K562 (cell line): ENCODE measurements around the gene CD46. TPM values are rescaled to one million over a fixed set of nuclear protein-coding genes. Genes with fewer than 3 reads are reported as not detected.

Experiments used
- CEBPG ChIP-seq, 3 experiments: fragments of 200-800 bp in 1 of 3; sonication (Bioruptor generic) in 1 of 3; sonication (generic) in 1 of 3; formaldehyde crosslinking in 1 of 3; IDR thresholded peaks in 2 of 3; conservative IDR thresholded peaks in 1 of 3; 2 replicates each; pipeline versions ENCODE4 v1.6.1 to v1.8.0; 2016 to 2022; ENCODE audit warnings: missing compliant biosample characterization in 2 of 3, missing genetic modification characterization in 2 of 3, mild to moderate bottlenecking in 1 of 3, missing genetic modification reagents in 1 of 3
- E4F1 ChIP-seq: fragments of 250-450 bp; sonication (Bioruptor Pico); IDR thresholded peaks from 2 replicates; pipeline ENCODE4 v1.5.0; 2021; ENCODE audit warnings: mild to moderate bottlenecking, borderline replicate concordance
- ERF ChIP-seq: fragments of 450-650 bp; formaldehyde crosslinking; IDR thresholded peaks from 2 replicates; pipeline ENCODE4 v1.4.0; 2020; ENCODE audit warnings: mild to moderate bottlenecking, mixed read lengths
- ESRRB ChIP-seq: fragments of 250-450 bp; sonication (Bioruptor Pico); IDR thresholded peaks from 2 replicates; pipeline ENCODE4 v1.5.0; 2020; ENCODE audit warnings: mild to moderate bottlenecking, moderate library complexity, borderline replicate concordance
- HMG20A ChIP-seq: fragments of 450-650 bp; formaldehyde crosslinking; conservative IDR thresholded peaks from 2 replicates; pipeline ENCODE4 v1.4.0; 2020; ENCODE audit warnings: mild to moderate bottlenecking, mixed read lengths
- MEF2D ChIP-seq: conservative IDR thresholded peaks from 2 replicates; pipeline ENCODE4 v1.6.1; 2016; ENCODE audit warnings: low read depth, missing genetic modification characterization, missing compliant biosample characterization
- MTA1 ChIP-seq: fragments of 450-650 bp; IDR thresholded peaks from 2 replicates; pipeline ENCODE4 v1.6.1; 2017; ENCODE audit warnings: borderline replicate concordance
- SAP30 ChIP-seq: fragments of 200-600 bp; sonication (generic); IDR thresholded peaks from 2 replicates; pipeline ENCODE4 v1.6.1; 2012; ENCODE audit warnings: borderline replicate concordance, low read depth, mild to moderate bottlenecking, moderate library complexity, low read length, control low read depth, inconsistent platforms; ENCODE audit not compliant: insufficient read depth, poor library complexity, severe bottlenecking
- TARDBP ChIP-seq: fragments of 450-650 bp; IDR thresholded peaks from 2 replicates; pipeline ENCODE4 v1.6.1; 2016
- TGIF2 ChIP-seq: sonication (generic); formaldehyde crosslinking; IDR thresholded peaks from 2 replicates; pipeline ENCODE4 v1.8.1; 2022; ENCODE audit warnings: mild to moderate bottlenecking, missing genetic modification reagents, moderate library complexity
- U2AF2 ChIP-seq: fragments of 200-400 bp; formaldehyde crosslinking; optimal IDR thresholded peaks from 2 replicates; pipeline ENCODE3; 2017; ENCODE audit warnings: low read depth, mild to moderate bottlenecking, low read length
- USF1 ChIP-seq: sonication (generic); formaldehyde crosslinking; IDR thresholded peaks from 2 replicates; pipeline ENCODE4 v1.9.0; 2022; ENCODE audit warnings: mild to moderate bottlenecking, missing genetic modification reagents
- ZFP91 ChIP-seq: sonication (generic); formaldehyde crosslinking; IDR thresholded peaks from 2 replicates; pipeline ENCODE4 v1.8.0; 2022; ENCODE audit warnings: mild to moderate bottlenecking, missing genetic modification reagents
- ZNF124 ChIP-seq: sonication (generic); formaldehyde crosslinking; IDR thresholded peaks from 2 replicates; pipeline ENCODE4 v1.8.1; 2022; ENCODE audit warnings: missing genetic modification reagents
- ZNF184 ChIP-seq: sonication (generic); formaldehyde crosslinking; IDR thresholded peaks from 2 replicates; pipeline ENCODE4 v1.5.0; 2020; ENCODE audit warnings: missing genetic modification reagents
- ZNF316 ChIP-seq: fragments of 450-650 bp; IDR thresholded peaks from 2 replicates; pipeline ENCODE4 v1.6.1; 2016
- ZNF584 ChIP-seq: fragments of 200-800 bp; sonication (Bioruptor generic); IDR thresholded peaks from 2 replicates; pipeline ENCODE4 v1.6.1; 2016; ENCODE audit warnings: low read depth, mild to moderate bottlenecking, missing genetic modification characterization, missing compliant biosample characterization
- ZNF76 ChIP-seq: fragments of 250-450 bp; sonication (Bioruptor Pico); IDR thresholded peaks from 2 replicates; pipeline ENCODE4 v1.4.0; 2020; ENCODE audit warnings: mild to moderate bottlenecking, moderate library complexity, borderline replicate concordance
- ZZZ3 ChIP-seq: fragments of 450-650 bp; IDR thresholded peaks from 2 replicates; pipeline ENCODE4 v1.6.1; 2016; ENCODE audit warnings: antibody characterized with exemption, mild to moderate bottlenecking, moderate library complexity
- polyA plus RNA-seq, 8 experiments: library from polyadenylated mRNA; depleted of rRNA in 4 of 8; stranded (reverse) in 5 of 8; unstranded in 3 of 8; fragments of >200 nt; fragmentation: Nextera tagmentation in 2 of 8; fragmentation: Illumina TruSeq in 1 of 8; extraction: Ambion mirVana in 2 of 8; extraction: Trizol in 1 of 8; gene quantifications; 2 replicates each; pipeline versions ENCODE4 v1.2.1 to v1.2.3, GENCODE V29; 2011 to 2014; ENCODE audit warnings: inconsistent platforms in 1 of 8, missing spikeins in 1 of 8
- total RNA-seq, 7 experiments: library from RNA; depleted of rRNA in 6 of 7; stranded (reverse); fragments of >200 nt in 6 of 7; fragmentation: Illumina TruSeq in 2 of 7; extraction: Trizol in 2 of 7; gene quantifications; 2 replicates each; pipeline versions ENCODE4 v1.2.1 to v1.2.3, GENCODE V29; 2011 to 2021; ENCODE audit warnings: low replicate concordance in 1 of 7
- TF ChIP-seq, protein P1 (sequence below): sonication (generic); formaldehyde crosslinking; IDR thresholded peaks from 2 replicates; pipeline ENCODE4 v1.5.0; 2020; ENCODE audit warnings: missing genetic modification reagents
- TF ChIP-seq, protein P2 (sequence below): fragments of 450-650 bp; IDR thresholded peaks from 2 replicates; pipeline ENCODE4 v1.6.1; 2016; ENCODE audit warnings: missing biosample characterization, missing genetic modification characterization

CD46 gene
- total and polyA plus RNA-seq, 9 of the 15 experiments (the other 6 are each of a cell fraction or from before 2014, with no cell fraction given), result 87.9 to 374 (median 156) TPM

- TF ChIP-seq ESRRB (CRISPR knock-in tag) (no peak), MTA1 (no peak), TGIF2 (no peak), USF1 (CRISPR knock-in tag) (peak; percentile 97), E4F1 (CRISPR knock-in tag) (no peak), SAP30 (peak; percentile 33), MEF2D (tag) (peak; percentile 52; the same call in 1 of the 2 replicates), U2AF2 (no peak), ZNF316 (no peak), ERF (CRISPR knock-in tag) (no peak), ZNF76 (CRISPR knock-in tag) (no peak), HMG20A (CRISPR knock-in tag) (no peak), ZNF184 (CRISPR knock-in tag) (no peak), ZNF584 (no peak), CEBPG (CRISPR knock-in tag; IDR thresholded peaks at IDR 0.05) (no peak), CEBPG (tag; conservative IDR thresholded peaks at IDR 0.05 in 1 of 2, IDR thresholded peaks at IDR 0.05 in 1 of 2) (no peak), ZNF124 (no peak), ZZZ3 (no peak), TARDBP (0 out of 2 replicates have a peak, but pooled peaks have one; percentile 23), ZFP91 (CRISPR knock-in tag) (no peak)
- TF ChIP-seq, protein P1, sequence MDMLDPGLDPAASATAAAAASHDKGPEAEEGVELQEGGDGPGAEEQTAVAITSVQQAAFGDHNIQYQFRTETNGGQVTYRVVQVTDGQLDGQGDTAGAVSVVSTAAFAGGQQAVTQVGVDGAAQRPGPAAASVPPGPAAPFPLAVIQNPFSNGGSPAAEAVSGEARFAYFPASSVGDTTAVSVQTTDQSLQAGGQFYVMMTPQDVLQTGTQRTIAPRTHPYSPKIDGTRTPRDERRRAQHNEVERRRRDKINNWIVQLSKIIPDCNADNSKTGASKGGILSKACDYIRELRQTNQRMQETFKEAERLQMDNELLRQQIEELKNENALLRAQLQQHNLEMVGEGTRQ (CRISPR knock-in tag), result peak; percentile 95
- TF ChIP-seq, protein P2, sequence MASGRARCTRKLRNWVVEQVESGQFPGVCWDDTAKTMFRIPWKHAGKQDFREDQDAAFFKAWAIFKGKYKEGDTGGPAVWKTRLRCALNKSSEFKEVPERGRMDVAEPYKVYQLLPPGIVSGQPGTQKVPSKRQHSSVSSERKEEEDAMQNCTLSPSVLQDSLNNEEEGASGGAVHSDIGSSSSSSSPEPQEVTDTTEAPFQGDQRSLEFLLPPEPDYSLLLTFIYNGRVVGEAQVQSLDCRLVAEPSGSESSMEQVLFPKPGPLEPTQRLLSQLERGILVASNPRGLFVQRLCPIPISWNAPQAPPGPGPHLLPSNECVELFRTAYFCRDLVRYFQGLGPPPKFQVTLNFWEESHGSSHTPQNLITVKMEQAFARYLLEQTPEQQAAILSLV (tag), result no peak
Measured at GRCh38 chr1:207751790-207752455, at the start of gene CD46 (continued).
